IPS-15b (cell line): Measurements from ENCODE around the gene SLC30A2.

Source experiments
- H3K27me3 ChIP-seq: one replicate; pipeline ENCODE4 v1.6.1; 2013; ENCODE audit warnings: low read length; ENCODE audit not compliant: control insufficient read depth, insufficient read depth
- H3K36me3 ChIP-seq: one replicate; pipeline ENCODE4 v1.6.1; 2013; ENCODE audit warnings: low read length; ENCODE audit not compliant: control insufficient read depth, insufficient read depth
- H3K4me1 ChIP-seq: one replicate; pipeline ENCODE4 v1.6.1; 2013; ENCODE audit warnings: mild to moderate bottlenecking, low read length; ENCODE audit not compliant: control insufficient read depth, insufficient read depth
- H3K4me3 ChIP-seq: one replicate; pipeline ENCODE4 v1.5.1; 2013; ENCODE audit warnings: low read depth, low read length
- H3K9ac ChIP-seq: one replicate; pipeline ENCODE4 v1.6.1; 2013; ENCODE audit warnings: low read depth, mild to moderate bottlenecking, low read length
- H3K9me3 ChIP-seq: one replicate; pipeline ENCODE4 v1.6.1; 2013; ENCODE audit warnings: mild to moderate bottlenecking, low read length; ENCODE audit not compliant: control insufficient read depth, insufficient read depth

The SLC30A2 gene

GRCh38 chr1:26081267-26082019 is 35.5 kb upstream of the SLC30A2 start:
- H3K27me3 ChIP-seq: peaks cover 7% of the 10 kb centered on the region
- no peak overlapping the region for H3K9ac ChIP-seq
- no peak overlapping the region for H3K4me3 ChIP-seq
- no peaks in the 10 kb centered on the region for H3K36me3 ChIP-seq
- H3K9me3 ChIP-seq: no peaks in the 10 kb centered on the region
- H3K4me1 ChIP-seq: peaks cover 5% of the 10 kb centered on the region

GRCh38 chr1:26079960-26080814 is 34.3 kb upstream of the SLC30A2 start:
- Histone ChIP-seq H3K27me3 (peaks cover 7% of the 10 kb centered on the region), H3K9ac (no peak overlapping the region), H3K4me3 (no peak overlapping the region), H3K4me1 (peaks cover 5% of the 10 kb centered on the region), H3K36me3 (no peaks in the 10 kb centered on the region), H3K9me3 (no peaks in the 10 kb centered on the region)

- H3K36me3 ChIP-seq: no peaks in the 10 kb centered on the region
- no peak overlapping the region for H3K9ac ChIP-seq
- H3K4me1 ChIP-seq: peaks cover 5% of the 10 kb centered on the region
- no peak overlapping the region for H3K4me3 ChIP-seq
- H3K27me3 ChIP-seq: peaks cover 5% of the 10 kb centered on the region
- H3K9me3 ChIP-seq: no peaks in the 10 kb centered on the region
These were observed 33.3 kb upstream of the SLC30A2 start for GRCh38 chr1:26079178-26079563.

GRCh38 chr1:26078286-26079177 is 32.6 kb upstream of the SLC30A2 start:
- no peak overlapping the region for H3K4me3 ChIP-seq
- peaks cover under 1% of the 10 kb centered on the region for H3K27me3 ChIP-seq
- no peak overlapping the region for H3K9ac ChIP-seq
- no peaks in the 10 kb centered on the region for H3K9me3 ChIP-seq
- H3K36me3 ChIP-seq: no peaks in the 10 kb centered on the region
- peaks cover 5% of the 10 kb centered on the region for H3K4me1 ChIP-seq

GRCh38 chr1:26077524-26077923 is 31.6 kb upstream of the SLC30A2 start:
- no peaks in the 10 kb centered on the region for H3K9me3 ChIP-seq
- H3K4me1 ChIP-seq: peaks cover 5% of the 10 kb centered on the region
- H3K27me3 ChIP-seq: no peaks in the 10 kb centered on the region
- H3K36me3 ChIP-seq: no peaks in the 10 kb centered on the region
- no peak overlapping the region for H3K4me3 ChIP-seq
- H3K9ac ChIP-seq: no peak overlapping the region

- no peak overlapping the region for H3K4me3 ChIP-seq
- H3K4me1 ChIP-seq: peaks cover 5% of the 10 kb centered on the region
- H3K9ac ChIP-seq: no peak overlapping the region
- no peaks in the 10 kb centered on the region for H3K27me3 ChIP-seq
- H3K9me3 ChIP-seq: no peaks in the 10 kb centered on the region
- H3K36me3 ChIP-seq: no peaks in the 10 kb centered on the region
These were observed 29.7 kb upstream of the SLC30A2 start for GRCh38 chr1:26075421-26076144.

GRCh38 chr1:26072305-26072704 is 26.4 kb upstream of the SLC30A2 start:
- no peaks in the 10 kb centered on the region for H3K27me3 ChIP-seq
- no peaks in the 10 kb centered on the region for H3K36me3 ChIP-seq
- no peaks in the 10 kb centered on the region for H3K9me3 ChIP-seq
- H3K4me3 ChIP-seq: no peak overlapping the region
- H3K4me1 ChIP-seq: peaks cover under 1% of the 10 kb centered on the region
- no peak overlapping the region for H3K9ac ChIP-seq

GRCh38 chr1:26070963-26071342 is 25.0 kb upstream of the SLC30A2 start:
- no peak overlapping the region for H3K4me3 ChIP-seq
- H3K36me3 ChIP-seq: no peaks in the 10 kb centered on the region
- no peaks in the 10 kb centered on the region for H3K9me3 ChIP-seq
- H3K9ac ChIP-seq: no peak overlapping the region
- peaks cover 2% of the 10 kb centered on the region for H3K4me1 ChIP-seq
- H3K27me3 ChIP-seq: no peaks in the 10 kb centered on the region

- Histone ChIP-seq H3K27me3 (no peaks in the 10 kb centered on the region), H3K9ac (no peak overlapping the region), H3K9me3 (no peaks in the 10 kb centered on the region)
These were observed 24.5 kb upstream of the SLC30A2 start for GRCh38 chr1:26070296-26070962.

GRCh38 chr1:26069941-26070295 is 24.0 kb upstream of the SLC30A2 start:
- Histone ChIP-seq H3K9me3 (no peaks in the 10 kb centered on the region), H3K36me3 (no peaks in the 10 kb centered on the region), H3K4me3 (no peak overlapping the region), H3K27me3 (no peaks in the 10 kb centered on the region), H3K4me1 (peaks cover 2% of the 10 kb centered on the region), H3K9ac (no peak overlapping the region)

More at GRCh38 chr1:26070296-26070962, 24.5 kb upstream of the SLC30A2 start:
- Histone ChIP-seq H3K4me3 (no peak overlapping the region), H3K36me3 (no peaks in the 10 kb centered on the region), H3K4me1 (peaks cover 2% of the 10 kb centered on the region)
